Loucy (cell line): ENCODE measurements around the gene DCLK3.

Source experiments
- EZH2phosphoT487 ChIP-seq: fragments of 200-600 bp; IDR thresholded peaks from 2 replicates; pipeline ENCODE4 v1.6.1; 2018; ENCODE audit warnings: antibody characterized with exemption, mild to moderate bottlenecking, moderate library complexity, borderline replicate concordance
- TF ChIP-seq, protein P1 (sequence below): fragments of 200-600 bp; sonication (generic); conservative IDR thresholded peaks from 2 replicates; pipeline ENCODE4 v1.5.1; 2014; ENCODE audit warnings: mild to moderate bottlenecking, antibody characterized with exemption, low read length

DNA sequence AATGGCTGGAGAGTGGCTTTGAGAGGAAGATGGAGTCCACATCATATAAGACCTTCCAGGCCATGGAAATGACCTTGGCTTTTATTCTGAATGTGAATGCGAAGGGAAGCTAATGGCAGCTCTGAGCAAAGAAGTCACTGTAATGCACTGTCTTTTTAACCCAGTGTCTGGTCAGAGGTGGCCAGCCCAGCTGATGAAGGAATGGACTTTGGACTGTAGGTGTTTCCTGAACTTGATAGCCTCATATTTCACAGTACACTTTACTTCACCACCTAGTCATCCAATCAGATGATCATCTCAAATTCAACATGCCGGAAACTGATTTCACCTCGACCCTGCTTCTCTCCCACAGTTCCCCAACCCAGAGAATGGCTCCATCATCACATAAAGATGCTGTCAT lies 33.4 kb downstream of the DCLK3 start:
- TF ChIP-seq, protein P1, sequence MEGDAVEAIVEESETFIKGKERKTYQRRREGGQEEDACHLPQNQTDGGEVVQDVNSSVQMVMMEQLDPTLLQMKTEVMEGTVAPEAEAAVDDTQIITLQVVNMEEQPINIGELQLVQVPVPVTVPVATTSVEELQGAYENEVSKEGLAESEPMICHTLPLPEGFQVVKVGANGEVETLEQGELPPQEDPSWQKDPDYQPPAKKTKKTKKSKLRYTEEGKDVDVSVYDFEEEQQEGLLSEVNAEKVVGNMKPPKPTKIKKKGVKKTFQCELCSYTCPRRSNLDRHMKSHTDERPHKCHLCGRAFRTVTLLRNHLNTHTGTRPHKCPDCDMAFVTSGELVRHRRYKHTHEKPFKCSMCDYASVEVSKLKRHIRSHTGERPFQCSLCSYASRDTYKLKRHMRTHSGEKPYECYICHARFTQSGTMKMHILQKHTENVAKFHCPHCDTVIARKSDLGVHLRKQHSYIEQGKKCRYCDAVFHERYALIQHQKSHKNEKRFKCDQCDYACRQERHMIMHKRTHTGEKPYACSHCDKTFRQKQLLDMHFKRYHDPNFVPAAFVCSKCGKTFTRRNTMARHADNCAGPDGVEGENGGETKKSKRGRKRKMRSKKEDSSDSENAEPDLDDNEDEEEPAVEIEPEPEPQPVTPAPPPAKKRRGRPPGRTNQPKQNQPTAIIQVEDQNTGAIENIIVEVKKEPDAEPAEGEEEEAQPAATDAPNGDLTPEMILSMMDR = no peak
- TF ChIP-seq EZH2phosphoT487 = no peak
